GM15510 (cell line): ENCODE measurements around the gene GGA3.

Experiments
- POLR2A ChIP-seq: IDR thresholded peaks from 3 replicates; pipeline ENCODE4 v1.6.1; 2011; ENCODE audit warnings: borderline replicate concordance; ENCODE audit not compliant: insufficient read length; ENCODE audit errors: extremely low read depth

Gene GGA3

GRCh38 chr17:75261336-75262111 lies at the start of gene GGA3, which contains the start of gene MRPS7:
TSS of gene GGA3 (minus strand) at chr17:75261606. CDS start at chr17:75261587, 19 bp downstream.
TSS of gene MRPS7 (plus strand) at chr17:75261879. CDS start at chr17:75261901, 22 bp downstream.
- TF ChIP-seq POLR2A, result peak; percentile 80

GRCh38 chr17:75308732-75309629 lies 47.6 kb upstream of the GGA3 start:
- no peak for TF ChIP-seq POLR2A

GRCh38 chr17:75307957-75308731 lies 46.7 kb upstream of the GGA3 start:
- no peak for TF ChIP-seq POLR2A

GRCh38 chr17:75301502-75302206 lies 40.2 kb upstream of the GGA3 start:
- no peak for TF ChIP-seq POLR2A

GRCh38 chr17:75301049-75301448 lies 39.6 kb upstream of the GGA3 start:
- TF ChIP-seq POLR2A, result no peak

GRCh38 chr17:75300280-75300679 lies 38.9 kb upstream of the GGA3 start:
- TF ChIP-seq POLR2A, result no peak

- TF ChIP-seq POLR2A, result peak; percentile 59
Observed at GRCh38 chr17:75295201-75296158, 34.1 kb upstream of the GGA3 start.

GRCh38 chr17:75289832-75290337 lies 28.5 kb upstream of the GGA3 start:
- no peak for TF ChIP-seq POLR2A

- peak; percentile 95 for TF ChIP-seq POLR2A
Observed at GRCh38 chr17:75289115-75289831, 27.9 kb upstream of the GGA3 start, which contains the start of gene SLC25A19. TSS of gene SLC25A19 (minus strand) at chr17:75289433. CDS start at chr17:75286764, 2,669 bp downstream.

GRCh38 chr17:75288770-75289114 lies 27.3 kb upstream of the GGA3 start:
- TF ChIP-seq POLR2A, result no peak

GRCh38 chr17:75288359-75288758 lies 27.0 kb upstream of the GGA3 start:
- TF ChIP-seq POLR2A, result no peak

GRCh38 chr17:75287221-75287620 lies 25.8 kb upstream of the GGA3 start:
- TF ChIP-seq POLR2A, result no peak
